Measurements from ENCODE around the gene UBAP1.
A peak's percentile ranks its signal among the peaks of the same experiment; 100 is the strongest.
"Not testable (repeated sequence)": the region's sequence is repeated elsewhere in the genome, so short reads cannot be mapped to it uniquely, and the experiment has no call there.

The UBAP1 gene

DNA sequence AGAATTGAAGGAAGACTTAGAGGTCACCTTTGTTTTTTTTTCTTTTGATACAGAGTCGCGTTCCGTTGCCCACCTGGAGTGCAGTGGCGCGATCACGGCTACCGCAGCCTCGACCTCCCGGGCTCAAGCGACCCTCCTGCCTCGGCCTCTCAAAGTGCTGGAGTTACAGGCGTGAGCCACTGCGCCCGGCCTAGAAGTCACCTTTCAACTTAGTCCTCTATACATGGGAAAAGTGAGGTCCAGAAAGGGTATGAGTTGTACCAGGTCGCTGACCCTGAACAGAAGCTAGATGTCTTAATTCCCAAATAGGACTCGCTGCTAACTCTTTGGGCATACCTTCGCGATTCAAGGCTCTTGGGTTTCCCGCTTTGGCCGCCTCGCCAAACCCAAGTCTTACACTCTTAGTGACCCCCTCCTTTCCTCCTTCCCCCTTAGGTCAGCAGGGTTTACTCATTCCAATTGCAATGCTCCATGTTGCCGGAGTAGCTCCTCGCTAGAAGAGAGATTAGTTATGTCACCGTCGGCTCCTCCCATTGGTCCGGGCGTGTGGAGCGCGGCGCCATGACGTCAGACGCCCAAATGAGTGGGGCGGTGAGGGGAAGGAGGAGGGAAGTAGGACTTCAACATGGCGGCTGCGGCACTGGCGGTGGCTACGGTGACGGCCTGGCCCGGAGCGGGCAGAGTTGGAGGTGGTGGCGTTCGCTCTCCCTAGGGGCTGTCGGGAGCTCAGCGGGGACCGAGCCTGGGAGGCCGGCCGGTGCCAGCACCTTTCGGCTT, at the start of gene UBAP1:
TSS of gene UBAP1 (plus strand) at position 608 of the 777 bp plus-strand sequence. CDS start 41,872 bp downstream, outside the sequence.
- H3K4me3 ChIP-seq: peak within 1 kb of the TSS; percentile 79 to 87
- H3K4me1 ChIP-seq: peaks cover 0 to 23% (median 8%) of the 10 kb centered on the region in 4 donors
- intact Hi-C loops (cut with DNase I; ENCODE audit: low total_unique reads): loop anchor here (5.0 kb wide), 1 partner anchor 51 kb away; the partner anchor contains the start of gene DCAF12
- DNase-seq: peak; percentile 98
- H3K9me3 ChIP-seq: no peaks in the 10 kb centered on the region
- no peaks in the 10 kb centered on the region for H3K36me3 ChIP-seq
- no peaks in the 10 kb centered on the region for H3K27me3 ChIP-seq
- peak within 1 kb of the TSS; percentile 94 to 96 for H3K27ac ChIP-seq
- TF ChIP-seq, protein P1, sequence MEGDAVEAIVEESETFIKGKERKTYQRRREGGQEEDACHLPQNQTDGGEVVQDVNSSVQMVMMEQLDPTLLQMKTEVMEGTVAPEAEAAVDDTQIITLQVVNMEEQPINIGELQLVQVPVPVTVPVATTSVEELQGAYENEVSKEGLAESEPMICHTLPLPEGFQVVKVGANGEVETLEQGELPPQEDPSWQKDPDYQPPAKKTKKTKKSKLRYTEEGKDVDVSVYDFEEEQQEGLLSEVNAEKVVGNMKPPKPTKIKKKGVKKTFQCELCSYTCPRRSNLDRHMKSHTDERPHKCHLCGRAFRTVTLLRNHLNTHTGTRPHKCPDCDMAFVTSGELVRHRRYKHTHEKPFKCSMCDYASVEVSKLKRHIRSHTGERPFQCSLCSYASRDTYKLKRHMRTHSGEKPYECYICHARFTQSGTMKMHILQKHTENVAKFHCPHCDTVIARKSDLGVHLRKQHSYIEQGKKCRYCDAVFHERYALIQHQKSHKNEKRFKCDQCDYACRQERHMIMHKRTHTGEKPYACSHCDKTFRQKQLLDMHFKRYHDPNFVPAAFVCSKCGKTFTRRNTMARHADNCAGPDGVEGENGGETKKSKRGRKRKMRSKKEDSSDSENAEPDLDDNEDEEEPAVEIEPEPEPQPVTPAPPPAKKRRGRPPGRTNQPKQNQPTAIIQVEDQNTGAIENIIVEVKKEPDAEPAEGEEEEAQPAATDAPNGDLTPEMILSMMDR (IDR thresholded peaks at IDR 0.05): no peak

GRCh38 chr9:34131571-34131970, 47.3 kb upstream of the UBAP1 start:
- intact Hi-C loops (cut with DNase I; ENCODE audit: low total_unique reads): no loop called here
- peaks cover 0 to 5% (median 2%) of the 10 kb centered on the region in 4 donors for H3K4me1 ChIP-seq
- TF ChIP-seq, protein P1 (IDR thresholded peaks at IDR 0.05): no peak

DNA sequence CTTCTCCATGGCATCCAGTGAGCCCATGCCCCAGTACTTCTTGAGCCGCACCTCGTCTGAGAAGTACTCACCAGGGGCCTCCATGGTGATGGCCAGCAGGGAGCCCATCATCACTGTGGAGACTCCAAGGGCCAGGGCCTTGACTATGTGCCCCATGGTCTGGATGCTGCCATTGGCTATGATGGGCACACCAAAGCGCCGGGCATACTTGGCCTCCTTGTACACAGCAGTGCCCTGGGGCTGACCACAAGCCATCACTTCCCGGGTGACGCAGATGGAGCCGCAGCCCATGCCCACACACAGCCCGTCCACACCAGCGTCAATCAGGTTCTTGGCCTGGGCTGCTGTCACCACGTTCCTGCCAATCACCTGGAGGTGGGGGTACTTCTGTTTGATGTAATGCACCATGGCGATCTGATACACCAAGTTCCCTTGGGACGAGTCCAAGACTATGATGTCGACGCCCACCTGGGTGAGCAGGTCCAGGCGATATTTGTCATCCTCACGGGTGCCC, 45.4 kb upstream of the UBAP1 start:
- TF ChIP-seq, protein P1 (IDR thresholded peaks at IDR 0.05): no peak
- Histone ChIP-seq H3K27me3 (no peaks in the 10 kb centered on the region), H3K36me3 (no peaks in the 10 kb centered on the region), H3K4me1 (no peaks in the 10 kb centered on the region), H3K27ac (no peak overlapping the region), H3K4me3 (no peak overlapping the region), H3K9me3 (no peaks in the 10 kb centered on the region)
- intact Hi-C loops (cut with DNase I; ENCODE audit: low total_unique reads): no loop called here
- DNase-seq: no peak

More at GRCh38 chr9:34131571-34131970, 47.3 kb upstream of the UBAP1 start:
- Histone ChIP-seq H3K36me3 (no peaks in the 10 kb centered on the region), H3K27ac (no peak overlapping the region), H3K9me3 (no peaks in the 10 kb centered on the region), H3K4me3 (no peak overlapping the region), H3K27me3 (no peaks in the 10 kb centered on the region)
- no peak for DNase-seq

GRCh38 chr9:34134521-34134920, 44.3 kb upstream of the UBAP1 start:
- intact Hi-C loops (cut with DNase I; ENCODE audit: low total_unique reads): no loop called here
- Histone ChIP-seq H3K27me3 (no peaks in the 10 kb centered on the region), H3K9me3 (no peaks in the 10 kb centered on the region)

GRCh38 chr9:34138644-34139043, 40.2 kb upstream of the UBAP1 start:
- intact Hi-C loops (cut with DNase I; ENCODE audit: low total_unique reads); H3K36me3 ChIP-seq; H3K4me3 ChIP-seq; H3K27ac ChIP-seq; DNase-seq; H3K27me3 ChIP-seq; H3K9me3 ChIP-seq; H3K4me1 ChIP-seq: not testable (repeated sequence)

More at GRCh38 chr9:34134521-34134920, 44.3 kb upstream of the UBAP1 start:
- TF ChIP-seq, protein P1 (IDR thresholded peaks at IDR 0.05): no peak
- Histone ChIP-seq H3K4me1 (no peaks in the 10 kb centered on the region), H3K36me3 (no peaks in the 10 kb centered on the region), H3K27ac (no peak overlapping the region), H3K4me3 (no peak overlapping the region)
- DNase-seq: no peak

- intact Hi-C loops (cut with DNase I; ENCODE audit: low total_unique reads): no loop called here
- no peaks in the 10 kb centered on the region for H3K27me3 ChIP-seq
- H3K9me3 ChIP-seq: no peaks in the 10 kb centered on the region
- H3K27ac ChIP-seq: no peak overlapping the region
- TF ChIP-seq, protein P1 (IDR thresholded peaks at IDR 0.05): peak; percentile 17 to 24
- DNase-seq: peak; percentile 67 to 78
- H3K4me3 ChIP-seq: no peak overlapping the region
- no peaks in the 10 kb centered on the region for H3K36me3 ChIP-seq
- H3K4me1 ChIP-seq: no peaks in the 10 kb centered on the region
Measured at GRCh38 chr9:34139477-34140146, 39.2 kb upstream of the UBAP1 start.

All from tibial artery (tissue), 4 donors.